Measurements from ENCODE around the gene LIN7B. TPM values are rescaled to one million over a fixed set of nuclear protein-coding genes. Genes with fewer than 3 reads are reported as not detected.

Gene LIN7B
- total and polyA plus RNA-seq, 9 of the 15 experiments (the other 6 are each of a cell fraction or from before 2014, with no cell fraction given): 0.89 to 15.7 (median 4.0) TPM

DNA sequence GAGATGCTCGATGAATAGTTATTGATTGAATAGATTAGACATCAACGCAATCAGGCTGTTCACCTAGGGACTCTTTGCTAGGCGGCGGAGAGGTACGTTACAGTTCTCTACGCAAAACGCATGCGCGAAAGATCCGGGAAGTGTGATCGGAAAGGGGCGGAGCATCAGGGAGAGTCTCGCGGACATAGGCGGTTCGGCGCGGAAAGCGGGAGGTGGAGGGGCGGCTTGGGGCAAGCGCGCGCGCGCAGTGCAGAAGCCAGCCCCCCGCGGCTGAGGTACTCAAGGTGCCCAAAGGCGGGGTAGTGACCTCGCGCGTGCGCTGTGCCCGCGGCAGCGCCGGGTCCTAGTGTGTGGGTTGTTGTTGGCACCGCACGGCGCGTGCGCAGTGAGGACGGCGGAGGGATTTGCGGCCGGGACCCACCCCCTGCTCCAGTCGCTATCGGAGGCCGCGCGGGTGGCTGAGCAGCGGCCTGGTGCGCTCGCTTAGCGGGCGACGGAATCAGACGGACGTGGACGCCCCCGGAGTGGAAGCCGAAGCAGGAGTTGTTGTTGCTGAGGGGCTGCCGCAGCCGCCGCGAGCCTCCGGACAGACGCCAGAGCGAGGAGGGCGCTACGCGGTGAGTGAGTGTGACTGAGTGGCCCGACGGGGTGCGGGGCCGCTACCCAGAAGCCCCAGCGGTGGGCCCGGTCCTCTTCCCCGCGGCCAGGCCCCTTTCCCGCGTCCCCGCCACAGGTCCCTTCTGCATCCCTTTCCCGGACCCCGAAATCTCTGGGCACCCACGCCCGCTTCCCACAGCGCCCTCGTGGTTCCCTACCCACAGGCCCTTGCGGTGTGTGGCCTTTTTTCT lies 28.9 kb upstream of the LIN7B start, which contains the start of gene SNRNP70 (continued):
- no peak for TF ChIP-seq MECOM (CRISPR knock-in tag; IDR thresholded peaks at IDR 0.05)
- no peak for TF ChIP-seq ZNF408 (CRISPR knock-in tag; IDR thresholded peaks at IDR 0.05; ENCODE audit: low read depth)
- TF ChIP-seq, protein P1, sequence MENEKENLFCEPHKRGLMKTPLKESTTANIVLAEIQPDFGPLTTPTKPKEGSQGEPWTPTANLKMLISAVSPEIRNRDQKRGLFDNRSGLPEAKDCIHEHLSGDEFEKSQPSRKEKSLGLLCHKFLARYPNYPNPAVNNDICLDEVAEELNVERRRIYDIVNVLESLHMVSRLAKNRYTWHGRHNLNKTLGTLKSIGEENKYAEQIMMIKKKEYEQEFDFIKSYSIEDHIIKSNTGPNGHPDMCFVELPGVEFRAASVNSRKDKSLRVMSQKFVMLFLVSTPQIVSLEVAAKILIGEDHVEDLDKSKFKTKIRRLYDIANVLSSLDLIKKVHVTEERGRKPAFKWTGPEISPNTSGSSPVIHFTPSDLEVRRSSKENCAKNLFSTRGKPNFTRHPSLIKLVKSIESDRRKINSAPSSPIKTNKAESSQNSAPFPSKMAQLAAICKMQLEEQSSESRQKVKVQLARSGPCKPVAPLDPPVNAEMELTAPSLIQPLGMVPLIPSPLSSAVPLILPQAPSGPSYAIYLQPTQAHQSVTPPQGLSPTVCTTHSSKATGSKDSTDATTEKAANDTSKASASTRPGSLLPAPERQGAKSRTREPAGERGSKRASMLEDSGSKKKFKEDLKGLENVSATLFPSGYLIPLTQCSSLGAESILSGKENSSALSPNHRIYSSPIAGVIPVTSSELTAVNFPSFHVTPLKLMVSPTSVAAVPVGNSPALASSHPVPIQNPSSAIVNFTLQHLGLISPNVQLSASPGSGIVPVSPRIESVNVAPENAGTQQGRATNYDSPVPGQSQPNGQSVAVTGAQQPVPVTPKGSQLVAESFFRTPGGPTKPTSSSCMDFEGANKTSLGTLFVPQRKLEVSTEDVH (IDR thresholded peaks at IDR 0.05; ENCODE audit: low read depth, partially characterized antibody): peak; percentile 63
- TF ChIP-seq PRPF4 (IDR thresholded peaks at IDR 0.05; ENCODE audit: insufficient read depth, low read depth, low read length, poor library complexity, severe bottlenecking): peak; percentile 83
- no peak for TF ChIP-seq ZNF146 (CRISPR knock-in tag; IDR thresholded peaks at IDR 0.05; ENCODE audit: unreplicated experiment)
- TF ChIP-seq, protein P2, sequence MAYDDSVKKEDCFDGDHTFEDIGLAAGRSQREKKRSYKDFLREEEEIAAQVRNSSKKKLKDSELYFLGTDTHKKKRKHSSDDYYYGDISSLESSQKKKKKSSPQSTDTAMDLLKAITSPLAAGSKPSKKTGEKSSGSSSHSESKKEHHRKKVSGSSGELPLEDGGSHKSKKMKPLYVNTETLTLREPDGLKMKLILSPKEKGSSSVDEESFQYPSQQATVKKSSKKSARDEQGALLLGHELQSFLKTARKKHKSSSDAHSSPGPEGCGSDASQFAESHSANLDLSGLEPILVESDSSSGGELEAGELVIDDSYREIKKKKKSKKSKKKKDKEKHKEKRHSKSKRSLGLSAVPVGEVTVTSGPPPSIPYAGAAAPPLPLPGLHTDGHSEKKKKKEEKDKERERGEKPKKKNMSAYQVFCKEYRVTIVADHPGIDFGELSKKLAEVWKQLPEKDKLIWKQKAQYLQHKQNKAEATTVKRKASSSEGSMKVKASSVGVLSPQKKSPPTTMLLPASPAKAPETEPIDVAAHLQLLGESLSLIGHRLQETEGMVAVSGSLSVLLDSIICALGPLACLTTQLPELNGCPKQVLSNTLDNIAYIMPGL (CRISPR knock-in tag; IDR thresholded peaks at IDR 0.05): peak; percentile 91; the same call in 1 of the 2 replicates
- TF ChIP-seq ELF1 (tag; IDR thresholded peaks at IDR 0.05): peak; percentile 84
- TF ChIP-seq NELFE (IDR thresholded peaks at IDR 0.05; ENCODE audit: insufficient read depth, insufficient read length): no peak
- TF ChIP-seq, protein P3, sequence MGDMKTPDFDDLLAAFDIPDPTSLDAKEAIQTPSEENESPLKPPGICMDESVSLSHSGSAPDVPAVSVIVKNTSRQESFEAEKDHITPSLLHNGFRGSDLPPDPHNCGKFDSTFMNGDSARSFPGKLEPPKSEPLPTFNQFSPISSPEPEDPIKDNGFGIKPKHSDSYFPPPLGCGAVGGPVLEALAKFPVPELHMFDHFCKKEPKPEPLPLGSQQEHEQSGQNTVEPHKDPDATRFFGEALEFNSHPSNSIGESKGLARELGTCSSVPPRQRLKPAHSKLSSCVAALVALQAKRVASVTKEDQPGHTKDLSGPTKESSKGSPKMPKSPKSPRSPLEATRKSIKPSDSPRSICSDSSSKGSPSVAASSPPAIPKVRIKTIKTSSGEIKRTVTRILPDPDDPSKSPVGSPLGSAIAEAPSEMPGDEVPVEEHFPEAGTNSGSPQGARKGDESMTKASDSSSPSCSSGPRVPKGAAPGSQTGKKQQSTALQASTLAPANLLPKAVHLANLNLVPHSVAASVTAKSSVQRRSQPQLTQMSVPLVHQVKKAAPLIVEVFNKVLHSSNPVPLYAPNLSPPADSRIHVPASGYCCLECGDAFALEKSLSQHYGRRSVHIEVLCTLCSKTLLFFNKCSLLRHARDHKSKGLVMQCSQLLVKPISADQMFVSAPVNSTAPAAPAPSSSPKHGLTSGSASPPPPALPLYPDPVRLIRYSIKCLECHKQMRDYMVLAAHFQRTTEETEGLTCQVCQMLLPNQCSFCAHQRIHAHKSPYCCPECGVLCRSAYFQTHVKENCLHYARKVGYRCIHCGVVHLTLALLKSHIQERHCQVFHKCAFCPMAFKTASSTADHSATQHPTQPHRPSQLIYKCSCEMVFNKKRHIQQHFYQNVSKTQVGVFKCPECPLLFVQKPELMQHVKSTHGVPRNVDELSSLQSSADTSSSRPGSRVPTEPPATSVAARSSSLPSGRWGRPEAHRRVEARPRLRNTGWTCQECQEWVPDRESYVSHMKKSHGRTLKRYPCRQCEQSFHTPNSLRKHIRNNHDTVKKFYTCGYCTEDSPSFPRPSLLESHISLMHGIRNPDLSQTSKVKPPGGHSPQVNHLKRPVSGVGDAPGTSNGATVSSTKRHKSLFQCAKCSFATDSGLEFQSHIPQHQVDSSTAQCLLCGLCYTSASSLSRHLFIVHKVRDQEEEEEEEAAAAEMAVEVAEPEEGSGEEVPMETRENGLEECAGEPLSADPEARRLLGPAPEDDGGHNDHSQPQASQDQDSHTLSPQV (IDR thresholded peaks at IDR 0.05): peak; percentile 85
- no peak for TF ChIP-seq POLR3A (IDR thresholded peaks at IDR 0.05; ENCODE audit: borderline replicate concordance, extremely low read depth, insufficient read depth, insufficient read length)
- 0 out of 2 replicates have a peak, but pooled peaks have one; percentile 13 for TF ChIP-seq RUNX1 (IDR thresholded peaks at IDR 0.05; ENCODE audit: low read depth)
- TF ChIP-seq NFATC3 (IDR thresholded peaks at IDR 0.05): no peak
- no peak for TF ChIP-seq PYGO2 (tag; IDR thresholded peaks at IDR 0.05)
- TF ChIP-seq KLF1 (tag; IDR thresholded peaks at IDR 0.05): peak; percentile 59; the same call in 1 of the 2 replicates
- no peak for TF ChIP-seq TEAD2 (tag; IDR thresholded peaks at IDR 0.05)
- TF ChIP-seq NR3C1 (CRISPR knock-in tag; IDR thresholded peaks at IDR 0.05): 0 out of 2 replicates have a peak, but pooled peaks have one; percentile 63
- no peak for TF ChIP-seq ZNF696 (CRISPR knock-in tag; conservative IDR thresholded peaks at IDR 0.05)
- TF ChIP-seq SP1 (CRISPR knock-in tag; IDR thresholded peaks at IDR 0.05): peak; percentile 98
- TF ChIP-seq ESRRB (CRISPR knock-in tag; IDR thresholded peaks at IDR 0.05; ENCODE audit: borderline replicate concordance): no peak
